Vagina (tissue), 2 donors: ENCODE data around the gene NUP93.

ENCODE experiments used
- CTCF ChIP-seq, 3 experiments: fragments of 450-650 bp in 2 of 3; fragments of 200-600 bp in 1 of 3; sonication (generic) in 1 of 3; IDR thresholded peaks; one replicate each; pipeline ENCODE4 v1.5.1; 2017 to 2019; ENCODE audit warnings: antibody characterized with exemption in 3 of 3, mild to moderate bottlenecking in 2 of 3, moderate library complexity in 2 of 3
- POLR2A ChIP-seq, 2 donors: fragments of 450-650 bp; IDR thresholded peaks; one replicate each; pipeline ENCODE4 v1.6.1; 2017; ENCODE audit warnings: antibody characterized with exemption in 2 of 2, mild to moderate bottlenecking in 2 of 2, moderate library complexity in 2 of 2
- POLR2AphosphoS5 ChIP-seq, 2 donors: sonication (generic); formaldehyde crosslinking; IDR thresholded peaks; one replicate each; pipeline ENCODE4 v1.9.0; 2017; ENCODE audit warnings: antibody characterized with exemption in 2 of 2, mild to moderate bottlenecking in 2 of 2, low read depth in 1 of 2; ENCODE audit not compliant: insufficient read depth in 1 of 2

- TF ChIP-seq CTCF (IDR thresholded peaks at IDR 0.05) (no peak), POLR2AphosphoS5 (IDR thresholded peaks at IDR 0.05; ENCODE audit: insufficient read depth in 1 of 2, low read depth in 1 of 2) (no peak), POLR2A (IDR thresholded peaks at IDR 0.05) (no peak)
These were observed 154.2 kb downstream of the NUP93 start for GRCh38 chr16:56884026-56884582.
